ENCODE measurements around the gene CLSTN1. TPM values are rescaled to one million over a fixed set of nuclear protein-coding genes. Genes with fewer than 3 reads are reported as not detected.
A peak's percentile ranks its signal among the peaks of the same experiment; 100 is the strongest.
"Not testable (repeated sequence)": the region's sequence is repeated elsewhere in the genome, so short reads cannot be mapped to it uniquely, and the experiment has no call there.

Gene CLSTN1
- total RNA-seq, 1 experiment from 2014 or later, result 48.3 TPM

- DNase-seq (ENCODE audit: low read depth), result no peak
These were observed 108.1 kb downstream of the CLSTN1 start for GRCh38 chr1:9715536-9716226.

GRCh38 chr1:9714257-9714718 lies 109.5 kb downstream of the CLSTN1 start:
- no peak for DNase-seq (ENCODE audit: low read depth)

GRCh38 chr1:9712767-9713166 lies 111.0 kb downstream of the CLSTN1 start:
- DNase-seq (ENCODE audit: low read depth), result not testable (repeated sequence)

- DNase-seq (ENCODE audit: low read depth), result no peak
These were observed 112.2 kb downstream of the CLSTN1 start for GRCh38 chr1:9711466-9712020.

- no peak for DNase-seq (ENCODE audit: low read depth)
These were observed 113.7 kb downstream of the CLSTN1 start for GRCh38 chr1:9710037-9710436.

GRCh38 chr1:9706178-9706577 lies 117.6 kb downstream of the CLSTN1 start:
- no peak for DNase-seq (ENCODE audit: low read depth)

GRCh38 chr1:9705337-9706093 lies 118.2 kb downstream of the CLSTN1 start:
- peak; percentile 28 for DNase-seq (ENCODE audit: low read depth)

- no peak for DNase-seq (ENCODE audit: low read depth)
These were observed 120.1 kb downstream of the CLSTN1 start for GRCh38 chr1:9703681-9704080.

GRCh38 chr1:9703165-9703509 lies 120.6 kb downstream of the CLSTN1 start:
- no peak for DNase-seq (ENCODE audit: low read depth)

GRCh38 chr1:9701665-9702064 lies 122.1 kb downstream of the CLSTN1 start:
- peak; percentile 34 for DNase-seq (ENCODE audit: low read depth)

- peak; percentile 92 for DNase-seq (ENCODE audit: low read depth)
These were observed 123.4 kb downstream of the CLSTN1 start for GRCh38 chr1:9700340-9700739.

- peak; percentile 35 for DNase-seq (ENCODE audit: low read depth)
These were observed 124.4 kb downstream of the CLSTN1 start for GRCh38 chr1:9699361-9699760.

- no peak for DNase-seq (ENCODE audit: low read depth)
These were observed 127.0 kb downstream of the CLSTN1 start for GRCh38 chr1:9696793-9697192.

GRCh38 chr1:9691691-9692090 lies 132.1 kb downstream of the CLSTN1 start:
- DNase-seq (ENCODE audit: low read depth), result peak; percentile 32

- DNase-seq (ENCODE audit: low read depth), result peak; percentile 92
These were observed 132.7 kb downstream of the CLSTN1 start for GRCh38 chr1:9691108-9691445.

- peak; percentile 34 for DNase-seq (ENCODE audit: low read depth)
These were observed 133.2 kb downstream of the CLSTN1 start for GRCh38 chr1:9690440-9691107.

- DNase-seq (ENCODE audit: low read depth), result peak; percentile 53
These were observed 133.8 kb downstream of the CLSTN1 start for GRCh38 chr1:9689971-9690381.

GRCh38 chr1:9689011-9689706 lies 134.6 kb downstream of the CLSTN1 start:
- peak; percentile 77 for DNase-seq (ENCODE audit: low read depth)

- DNase-seq (ENCODE audit: low read depth), result no peak
These were observed 135.2 kb downstream of the CLSTN1 start for GRCh38 chr1:9688599-9688998.

- DNase-seq (ENCODE audit: low read depth), result peak; percentile 42
These were observed 135.7 kb downstream of the CLSTN1 start for GRCh38 chr1:9687874-9688582.

Measured in RPMI7951 (cell line).